Colonic mucosa (tissue), 4 donors: ENCODE measurements around the gene KCNA10. TPM values are rescaled to one million over a fixed set of nuclear protein-coding genes. Genes with fewer than 3 reads are reported as not detected.

ENCODE experiments used
- DNase-seq: peaks from one replicate; pipeline ENCODE4 v3.0.0-alpha.2; 2020
- H3K27ac ChIP-seq: fragments of 200-600 bp; one replicate; pipeline ENCODE4 v1.8.0; 2021
- H3K27me3 ChIP-seq: fragments of 200-600 bp; one replicate; pipeline ENCODE4 v1.8.0; 2021
- H3K36me3 ChIP-seq: fragments of 200-600 bp; one replicate; pipeline ENCODE4 v1.8.0; 2021
- H3K4me1 ChIP-seq: fragments of 200-600 bp; one replicate; pipeline ENCODE4 v1.8.0; 2021; ENCODE audit warnings: mild to moderate bottlenecking
- H3K4me3 ChIP-seq: fragments of 200-600 bp; one replicate; pipeline ENCODE4 v1.8.0; 2021
- H3K9ac ChIP-seq, 2 donors: one replicate each; pipeline ENCODE4 v1.7.0; 2013; ENCODE audit warnings: control low read depth in 2 of 2, low read depth in 2 of 2, low read length in 2 of 2
- H3K9me3 ChIP-seq: fragments of 200-600 bp; one replicate; pipeline ENCODE4 v1.8.0; 2021
- CTCF ChIP-seq: fragments of 200-600 bp; IDR thresholded peaks from one replicate; pipeline ENCODE4 v1.8.0; 2022; ENCODE audit warnings: antibody characterized with exemption, mild to moderate bottlenecking
- intact Hi-C: fragments of 100-400 bp; cut with DNase I; formaldehyde crosslinking; loops from one replicate; pipeline ENCODE4 v1.14.1; 2022
- total RNA-seq, 2 donors: library from RNA; stranded (reverse); fragmentation: NEBNext Ultra II Directional in 1 of 2; extraction: Animal tissue kit (Norgen Biotek cat#: 25700) in 1 of 2; gene quantifications; one replicate each; pipeline ENCODE4 v1.2.1, GENCODE V29; 2021
- donor health status: healthy.
- donor health status: DM: no; HTN: no; CAD: no.
- donor health status: DM: no; HTN: no; CAD: no.

The KCNA10 gene
- total RNA-seq, 2 donors from 2014 or later, result not detected

GRCh38 chr1:110502402-110503151 lies 16.4 kb downstream of the KCNA10 start:
- H3K36me3 ChIP-seq, result no peaks in the 10 kb centered on the region
- H3K4me1 ChIP-seq, result no peaks in the 10 kb centered on the region
- no peak overlapping the region for H3K27ac ChIP-seq
- no peaks in the 10 kb centered on the region for H3K27me3 ChIP-seq
- intact Hi-C loops, result no loop called here
- no peak for DNase-seq
- H3K9me3 ChIP-seq, result no peaks in the 10 kb centered on the region
- H3K4me3 ChIP-seq, result no peak overlapping the region
- H3K9ac ChIP-seq, result no peak overlapping the region
- no peak for TF ChIP-seq CTCF

GRCh38 chr1:110501488-110502132 lies 17.4 kb downstream of the KCNA10 start:
- no peak for DNase-seq
- Histone ChIP-seq H3K4me3 (no peak overlapping the region), H3K9ac (no peak overlapping the region), H3K4me1 (no peaks in the 10 kb centered on the region), H3K27ac (no peak overlapping the region), H3K9me3 (no peaks in the 10 kb centered on the region), H3K36me3 (no peaks in the 10 kb centered on the region), H3K27me3 (no peaks in the 10 kb centered on the region)
- intact Hi-C loops, result no loop called here
- no peak for TF ChIP-seq CTCF

GRCh38 chr1:110498270-110498669 lies 20.7 kb downstream of the KCNA10 start:
- Histone ChIP-seq H3K9ac (no peak overlapping the region), H3K27me3 (no peaks in the 10 kb centered on the region), H3K27ac (no peak overlapping the region), H3K4me3 (no peak overlapping the region), H3K4me1 (no peaks in the 10 kb centered on the region), H3K9me3 (no peaks in the 10 kb centered on the region), H3K36me3 (no peaks in the 10 kb centered on the region)
- TF ChIP-seq CTCF, result no peak
- intact Hi-C loops, result loop anchor here (10.0 kb wide), 1 partner anchor 293 kb away; no protein-coding TSS in a partner anchor
- DNase-seq, result no peak

GRCh38 chr1:110495926-110496600 lies 22.9 kb downstream of the KCNA10 start:
- no peak overlapping the region for H3K9ac ChIP-seq
- H3K27me3 ChIP-seq, result no peaks in the 10 kb centered on the region
- no peak overlapping the region for H3K4me3 ChIP-seq
- H3K4me1 ChIP-seq, result no peaks in the 10 kb centered on the region
- peak; percentile 95 for TF ChIP-seq CTCF
- intact Hi-C loops, result loop anchor here (10.0 kb wide), 1 partner anchor 291 kb away; no protein-coding TSS in a partner anchor
- H3K9me3 ChIP-seq, result no peaks in the 10 kb centered on the region
- no peak overlapping the region for H3K27ac ChIP-seq
- H3K36me3 ChIP-seq, result no peaks in the 10 kb centered on the region
- peak; percentile 84 for DNase-seq

- no peak overlapping the region for H3K27ac ChIP-seq
- no peak overlapping the region for H3K9ac ChIP-seq
- no peak overlapping the region for H3K4me3 ChIP-seq
- DNase-seq, result no peak
- H3K27me3 ChIP-seq, result no peaks in the 10 kb centered on the region
- intact Hi-C loops, result loop anchor here (10.0 kb wide), 1 partner anchor 290 kb away; no protein-coding TSS in a partner anchor
- H3K4me1 ChIP-seq, result no peaks in the 10 kb centered on the region
- H3K36me3 ChIP-seq, result no peaks in the 10 kb centered on the region
- no peaks in the 10 kb centered on the region for H3K9me3 ChIP-seq
- no peak for TF ChIP-seq CTCF
Measured at GRCh38 chr1:110494522-110495406, 24.2 kb downstream of the KCNA10 start.
